GM21529 (cell line): Measurements from ENCODE around the gene CRYBG1.

ENCODE experiments used
- ATAC-seq: cut with Tn5 transposase; IDR thresholded peaks from one replicate; pipeline ENCODE4 v1.9.1; 2021; ENCODE audit not compliant: unreplicated experiment

CRYBG1 gene

DNA sequence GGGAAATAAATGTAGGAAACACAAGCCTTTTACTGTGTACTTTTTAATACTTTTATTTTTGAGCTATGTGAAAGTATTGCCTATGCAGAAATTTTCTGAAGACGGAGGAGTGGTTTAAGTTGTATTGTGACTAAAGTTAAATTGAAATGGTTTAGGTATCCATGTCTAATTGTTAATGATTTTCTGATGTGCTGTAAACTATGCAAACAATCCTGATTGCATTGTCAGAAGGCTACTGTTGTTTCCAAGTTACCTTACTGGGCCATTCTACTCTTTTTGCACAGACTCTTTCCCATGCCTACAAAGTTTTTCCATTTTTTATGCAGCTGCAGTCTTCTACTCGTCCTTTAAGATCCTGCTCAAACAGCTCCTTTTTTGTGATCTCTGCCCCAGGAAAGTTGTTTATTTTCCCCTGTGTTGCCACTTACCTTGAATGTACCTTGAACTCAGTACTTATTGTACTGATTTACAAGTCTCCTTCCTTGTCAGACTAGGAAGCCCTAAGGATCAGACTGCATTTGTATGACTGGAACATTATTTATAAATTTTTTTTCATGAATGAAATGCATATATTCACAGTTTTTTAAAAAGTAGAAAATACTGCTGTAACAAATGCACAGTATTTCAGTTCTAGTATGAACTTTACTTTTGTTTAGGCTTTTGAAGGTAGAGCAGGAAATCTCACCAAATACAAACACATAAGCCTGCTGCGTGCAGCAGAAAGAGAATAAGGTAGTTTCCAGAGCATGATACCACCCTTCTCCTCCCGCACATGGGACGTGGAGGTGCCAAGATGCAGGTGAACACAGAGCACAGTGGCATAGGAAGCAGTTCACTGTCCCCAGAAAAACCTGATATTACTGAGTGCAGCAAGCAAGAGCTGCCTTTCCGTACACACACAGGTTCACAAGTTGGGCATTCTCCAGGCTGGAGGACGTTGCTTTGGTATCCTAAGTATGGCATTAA is 97.8 kb downstream of the CRYBG1 start:
- no peak for ATAC-seq

DNA sequence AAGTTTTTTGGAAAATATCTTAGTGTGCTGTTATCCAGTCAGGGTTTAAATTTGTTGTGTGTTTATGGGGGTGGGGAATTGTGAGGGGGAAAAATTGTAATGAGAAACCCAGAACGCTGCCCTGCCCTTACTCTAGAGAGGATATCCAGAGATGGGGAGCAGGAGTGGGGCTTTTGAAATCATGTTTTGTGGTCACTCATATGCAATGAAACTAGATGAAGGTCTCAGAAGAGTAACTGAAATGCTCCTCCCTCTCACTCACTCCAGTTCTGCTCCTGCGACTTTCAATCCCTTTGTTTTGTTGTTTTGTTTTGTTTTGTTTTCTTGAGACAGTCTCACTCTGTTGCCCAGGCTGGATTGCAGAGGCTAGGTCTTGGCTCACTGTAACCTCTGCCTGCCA is 100.0 kb downstream of the CRYBG1 start:
- ATAC-seq: no peak

- no peak for ATAC-seq
Observed at GRCh38 chr6:106461084-106461483, 100.6 kb downstream of the CRYBG1 start.

GRCh38 chr6:106462923-106463557 is 102.5 kb downstream of the CRYBG1 start:
- ATAC-seq: no peak

DNA sequence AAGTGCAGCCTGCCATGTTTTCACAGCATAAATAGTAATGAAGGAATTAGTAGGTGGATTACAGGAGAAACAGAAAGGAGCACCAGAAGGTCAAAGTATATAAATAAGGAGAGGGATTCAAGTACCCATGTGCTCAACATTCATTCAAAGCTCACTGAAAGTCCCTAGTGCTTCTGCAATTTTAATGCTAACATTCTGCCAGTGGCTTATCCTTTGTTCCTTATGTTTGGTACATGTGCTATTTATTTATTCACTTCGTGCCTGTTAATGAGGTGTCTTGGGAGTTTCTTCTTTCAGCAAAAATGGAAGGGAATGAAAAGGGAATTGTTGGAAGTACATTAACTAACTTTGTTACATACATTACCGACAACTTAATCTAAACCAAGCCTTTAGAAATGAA is 105.7 kb downstream of the CRYBG1 start:
- no peak for ATAC-seq

DNA sequence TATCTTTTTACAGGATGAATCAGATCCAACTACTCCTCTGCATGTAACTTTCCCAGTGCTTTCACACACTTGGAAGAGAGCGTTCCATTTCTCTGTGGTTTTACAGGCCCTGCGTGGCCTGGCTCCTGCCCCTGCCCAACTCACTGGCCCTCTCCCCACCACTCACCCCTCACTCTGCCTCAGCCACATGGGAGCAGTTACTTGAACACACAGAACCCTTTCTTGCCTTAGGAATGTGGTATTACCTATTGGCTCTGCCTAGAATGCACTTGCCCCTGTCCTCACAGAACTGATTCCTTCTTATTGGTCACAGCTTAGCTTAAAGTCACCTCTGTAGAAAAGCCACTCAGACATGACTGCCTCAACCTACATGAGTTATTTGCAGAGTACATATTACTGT is 108.4 kb downstream of the CRYBG1 start:
- ATAC-seq: no peak

- ATAC-seq: no peak
Observed at GRCh38 chr6:106469882-106470281, 109.4 kb downstream of the CRYBG1 start.

GRCh38 chr6:106470316-106470715 is 109.8 kb downstream of the CRYBG1 start:
- ATAC-seq: no peak

GRCh38 chr6:106470811-106471210 is 110.3 kb downstream of the CRYBG1 start:
- ATAC-seq: no peak

DNA sequence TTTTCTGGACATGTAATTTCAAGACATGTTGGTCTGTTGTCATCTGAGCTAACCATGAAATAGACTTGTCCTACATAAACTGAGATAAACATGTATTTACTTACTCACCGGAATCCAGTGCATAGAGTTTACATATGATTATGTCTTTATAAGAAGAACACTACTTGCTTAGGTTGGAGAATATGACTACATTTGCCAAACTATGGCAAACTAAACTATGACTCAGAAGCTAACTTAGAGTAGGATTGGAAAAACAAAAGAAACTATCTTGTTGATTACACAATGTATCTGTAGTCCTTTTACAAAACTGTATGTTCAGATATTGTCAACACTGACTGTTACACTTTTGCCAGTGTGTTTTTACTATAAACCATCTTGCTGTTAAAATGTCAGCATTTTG is 113.3 kb downstream of the CRYBG1 start:
- ATAC-seq: no peak

GRCh38 chr6:106474466-106474865 is 113.9 kb downstream of the CRYBG1 start:
- ATAC-seq: no peak

GRCh38 chr6:106475284-106475683 is 114.8 kb downstream of the CRYBG1 start:
- ATAC-seq: no peak

GRCh38 chr6:106476331-106477105 is 116.0 kb downstream of the CRYBG1 start:
- ATAC-seq: no peak

DNA sequence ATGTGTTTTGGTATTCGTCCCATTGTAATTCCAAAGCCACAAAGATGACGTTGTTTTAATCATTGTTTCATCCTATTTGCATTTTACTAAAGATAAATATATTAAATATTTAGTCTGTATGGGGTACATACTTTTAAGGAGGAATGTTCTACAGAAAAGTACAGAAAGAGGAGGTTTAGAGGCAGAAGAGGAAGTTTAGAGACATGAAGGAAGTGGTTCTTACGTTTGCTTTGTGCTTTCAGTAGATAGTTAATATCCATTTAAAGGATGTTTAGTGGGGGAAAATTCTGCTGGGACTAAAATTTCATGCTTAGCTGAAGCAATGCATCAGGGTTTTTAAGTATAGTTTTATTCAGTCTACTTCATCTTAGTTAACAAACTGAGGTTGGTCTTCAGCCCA is 116.6 kb downstream of the CRYBG1 start:
- no peak for ATAC-seq

DNA sequence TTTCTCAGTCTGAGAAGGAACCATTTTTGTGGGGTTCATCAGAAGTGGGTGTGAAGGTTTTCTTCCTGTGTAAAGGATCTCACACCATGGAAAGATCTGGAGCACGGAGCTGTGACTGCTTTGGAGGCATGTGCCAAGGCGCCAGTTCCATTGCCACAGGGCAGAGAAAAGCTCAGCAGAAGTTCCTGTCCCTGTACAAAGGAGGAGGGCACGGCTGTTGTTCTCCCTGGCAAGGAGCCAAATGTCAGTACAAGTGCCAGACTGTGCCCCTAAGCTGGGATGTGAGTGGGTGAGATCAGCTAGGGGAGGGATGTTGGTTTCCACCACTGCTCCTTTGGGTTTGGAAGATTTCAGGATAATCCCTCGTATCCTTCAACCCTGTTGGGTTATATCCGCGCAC is 117.3 kb downstream of the CRYBG1 start:
- ATAC-seq: no peak

DNA sequence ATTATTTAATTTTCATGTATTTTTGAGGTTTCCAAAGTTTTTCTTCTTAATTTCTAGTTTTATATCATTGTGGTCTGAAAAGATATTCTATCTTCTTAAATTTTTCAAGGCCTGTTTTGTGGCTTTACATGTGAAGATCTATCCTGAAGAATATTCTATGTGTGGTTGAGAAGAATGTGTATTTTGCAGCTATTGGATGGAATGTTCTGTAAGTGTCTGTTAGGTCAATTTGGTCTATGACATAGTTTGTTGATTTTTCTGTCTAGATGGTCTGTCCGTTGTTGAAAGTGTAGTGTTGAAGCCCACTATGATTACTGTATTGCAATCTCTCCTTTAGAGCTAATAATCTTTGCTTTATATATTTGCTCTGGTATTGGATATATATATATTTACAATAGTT is 125.7 kb downstream of the CRYBG1 start:
- no peak for ATAC-seq

DNA sequence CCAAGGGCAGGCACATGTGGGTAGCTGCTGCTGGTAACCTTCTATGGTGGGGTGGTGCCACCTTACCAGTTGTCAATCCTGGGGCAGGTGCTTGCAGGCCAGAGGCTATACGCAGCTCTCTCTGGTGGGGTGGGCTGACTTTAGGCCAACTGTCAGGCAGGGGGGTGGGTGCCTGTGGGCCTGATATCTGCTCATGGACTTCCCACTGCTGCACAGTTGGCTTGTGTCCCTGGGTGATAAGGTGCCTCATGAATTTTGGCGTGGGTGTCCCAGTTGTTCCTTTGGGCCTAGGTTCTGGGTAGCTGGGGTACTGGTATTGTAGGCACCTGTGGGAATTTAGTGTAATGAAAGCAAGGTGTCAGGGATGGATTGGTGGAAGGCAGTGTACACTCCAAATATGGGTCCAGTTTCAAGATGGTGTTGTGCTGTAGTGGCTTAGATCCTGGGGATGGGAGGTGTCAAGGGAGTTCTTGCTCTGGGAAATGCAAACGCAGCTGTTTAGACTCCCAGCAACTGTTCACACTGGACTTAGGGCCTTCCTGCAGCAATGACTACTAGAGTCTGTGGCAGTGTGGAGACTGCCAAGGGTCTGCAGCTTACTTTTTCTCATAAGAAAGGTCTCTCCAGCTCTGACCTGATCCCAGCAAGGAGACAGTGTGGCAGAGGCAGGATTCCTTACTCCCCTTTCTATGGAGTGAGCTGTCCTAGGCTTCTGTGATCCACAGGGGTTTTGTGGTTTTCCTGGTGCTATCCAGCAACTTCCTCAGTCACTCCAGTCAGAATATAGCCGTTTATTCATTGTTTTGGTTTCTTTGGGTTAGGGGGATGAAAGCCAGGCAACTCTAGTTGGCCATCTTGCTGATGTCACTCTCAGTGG is 128.2 kb downstream of the CRYBG1 start:
- no peak for ATAC-seq

DNA sequence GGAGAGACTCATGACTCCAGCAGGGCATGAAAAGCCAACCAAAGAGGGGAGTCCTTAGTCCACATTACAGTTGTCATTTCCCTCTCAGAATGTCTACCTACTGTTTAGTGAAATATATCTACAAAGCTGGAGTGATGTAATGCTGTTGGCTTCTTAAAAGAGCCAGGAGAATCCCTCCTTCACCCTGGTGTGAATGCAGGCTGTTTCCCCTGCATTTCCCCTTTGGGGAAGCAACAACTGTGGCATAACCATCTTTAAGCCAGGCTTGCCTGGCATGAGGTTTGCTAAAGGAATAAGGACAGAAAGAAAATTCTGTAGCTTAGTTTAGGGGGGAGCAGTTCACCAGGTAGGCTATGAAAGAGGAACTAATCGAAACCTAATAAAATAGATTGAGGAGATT is 129.5 kb downstream of the CRYBG1 start:
- no peak for ATAC-seq

GRCh38 chr6:106490436-106490835 is 129.9 kb downstream of the CRYBG1 start:
- ATAC-seq: no peak

- ATAC-seq: no peak
Observed at GRCh38 chr6:106490974-106491373, 130.5 kb downstream of the CRYBG1 start.

GRCh38 chr6:106495014-106495413 is 134.5 kb downstream of the CRYBG1 start:
- no peak for ATAC-seq
